Head of caudate nucleus (tissue), 42 donors: ENCODE measurements around the gene FADS3.
A peak's percentile ranks its signal among the peaks of the same experiment; 100 is the strongest.

Source experiments
- DNase-seq, 42 donors: peaks; one replicate each; pipeline versions ENCODE4 v3.0.0 to v3.0.0-alpha.2; 2020 to 2021; ENCODE audit warnings: mixed read lengths in 7 of 42
- intact Hi-C: fragments of 100-400 bp; cut with DNase I; formaldehyde crosslinking; loops from one replicate; pipeline ENCODE4 v1.15.0; 2022

The FADS3 gene

DNA sequence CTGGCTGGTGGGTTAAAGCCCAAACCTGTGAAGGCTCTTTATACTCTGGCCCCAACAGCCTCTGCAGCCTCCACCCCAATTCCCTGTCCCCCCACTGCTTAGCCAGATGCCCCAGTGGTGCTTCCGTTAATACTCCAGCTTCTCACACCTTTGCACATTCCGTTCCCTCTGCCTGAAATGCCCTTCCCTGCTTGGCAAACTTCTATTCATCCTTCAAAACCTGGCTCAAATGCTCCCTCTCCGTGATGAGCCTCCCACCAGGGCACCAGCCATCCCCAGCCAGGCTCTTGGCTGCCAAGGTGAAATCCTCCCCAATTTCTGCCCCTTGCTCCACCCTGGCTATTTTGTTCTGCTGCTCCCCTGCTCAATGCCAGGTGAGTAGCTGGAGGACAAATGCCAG lies 12.5 kb upstream of the FADS3 start:
- intact Hi-C loops, result no loop called here
- no peak for DNase-seq

DNA sequence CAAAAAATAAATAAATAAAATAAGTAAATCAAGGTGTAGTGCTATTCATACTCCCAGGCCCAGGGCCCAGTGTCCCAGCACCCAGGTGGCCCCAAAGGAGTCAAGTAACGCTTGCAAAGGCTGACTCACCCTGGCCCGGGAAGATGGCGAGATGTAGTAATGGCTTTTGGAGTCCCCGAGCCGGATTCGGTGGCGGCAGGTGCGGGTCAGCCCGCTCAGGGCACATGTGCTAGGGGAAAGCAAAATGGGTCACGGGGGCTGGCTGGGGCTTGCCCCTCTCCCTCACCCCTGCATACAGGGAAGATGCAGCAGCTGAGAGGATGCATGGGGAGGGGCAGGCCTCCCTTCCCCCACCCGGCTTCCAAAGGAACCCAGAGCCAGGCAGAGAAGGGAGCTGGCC lies 11.0 kb upstream of the FADS3 start:
- intact Hi-C loops, result no loop called here
- no peak for DNase-seq

DNA sequence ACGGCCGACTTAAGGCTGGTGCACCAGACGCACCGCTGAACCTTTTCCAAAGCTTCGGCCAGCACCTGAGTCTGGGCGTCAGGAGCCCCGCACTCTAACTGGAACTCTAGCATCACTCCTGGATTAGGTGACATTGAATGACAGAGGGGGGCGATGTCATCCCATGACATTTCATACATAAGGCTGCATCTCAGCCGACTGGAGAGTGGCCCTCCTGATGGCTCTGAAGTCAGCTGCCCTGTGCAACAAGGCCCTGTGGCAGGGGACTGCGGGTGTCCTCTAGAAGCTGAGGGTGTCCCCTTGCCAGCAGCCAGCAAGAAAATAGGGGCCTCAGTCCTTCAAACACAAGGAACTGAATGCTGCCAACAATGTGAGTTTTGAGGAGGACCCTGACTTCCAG lies 10.1 kb upstream of the FADS3 start:
- no peak for DNase-seq
- intact Hi-C loops, result no loop called here

DNA sequence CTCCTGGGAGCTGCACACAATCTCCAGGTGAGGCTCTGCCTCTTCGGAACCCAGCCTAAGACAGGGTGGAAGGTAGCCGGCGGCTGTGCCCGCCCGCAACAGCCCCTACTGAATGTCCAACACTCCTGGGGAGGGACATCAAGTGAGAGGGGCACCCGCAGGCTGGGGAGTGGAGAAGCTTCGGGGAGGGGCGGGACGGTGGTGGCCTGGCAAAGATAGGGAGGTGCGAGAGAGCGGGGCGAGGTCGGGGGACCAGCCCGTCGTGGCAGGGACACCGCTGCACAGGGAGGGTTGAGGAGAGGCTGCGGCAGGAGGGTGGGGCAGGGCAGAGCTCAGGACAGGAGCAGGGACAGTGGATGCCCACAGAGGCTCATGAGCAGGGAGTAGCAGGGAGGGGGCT lies 8.9 kb upstream of the FADS3 start:
- no peak for DNase-seq
- intact Hi-C loops, result no loop called here

DNA sequence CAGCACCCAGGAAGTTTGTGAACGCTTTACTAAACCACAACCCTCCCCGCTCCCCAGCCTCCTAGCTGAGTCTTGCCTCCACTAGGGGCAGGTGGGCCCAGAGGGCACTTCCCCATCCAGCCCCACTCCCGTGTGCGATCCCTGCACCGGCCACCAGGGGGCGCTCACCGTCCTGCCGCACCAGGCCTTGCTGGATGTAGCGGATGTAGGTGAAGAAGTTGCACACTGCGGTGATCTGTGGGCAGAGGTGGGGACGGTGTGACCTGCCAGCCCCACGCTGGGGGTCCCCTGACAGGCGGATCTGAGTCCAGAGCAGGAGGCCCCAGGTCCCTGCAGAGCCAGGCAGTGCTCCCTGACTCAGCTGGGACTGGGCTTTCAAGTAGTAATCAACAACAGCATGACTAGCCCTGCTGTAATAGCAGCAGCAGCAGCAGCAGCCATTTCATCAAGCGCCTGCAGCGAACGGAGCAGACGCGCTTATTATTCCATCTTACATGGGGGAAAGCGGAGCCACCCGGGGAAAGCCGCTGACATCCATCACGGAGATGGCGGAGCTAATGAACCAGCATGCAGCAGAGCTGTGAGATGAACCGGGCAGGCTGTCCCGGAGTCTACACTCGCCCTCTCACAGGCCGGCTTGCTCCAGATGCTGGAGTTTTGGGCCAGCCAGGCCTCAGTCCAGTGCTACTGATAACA lies 7.9 kb upstream of the FADS3 start:
- DNase-seq, result peak; percentile 48 to 94 (median 85)
- intact Hi-C loops, result loop anchor here (2.0 kb wide), 1 partner anchor 48 kb away; no protein-coding TSS in a partner anchor

DNA sequence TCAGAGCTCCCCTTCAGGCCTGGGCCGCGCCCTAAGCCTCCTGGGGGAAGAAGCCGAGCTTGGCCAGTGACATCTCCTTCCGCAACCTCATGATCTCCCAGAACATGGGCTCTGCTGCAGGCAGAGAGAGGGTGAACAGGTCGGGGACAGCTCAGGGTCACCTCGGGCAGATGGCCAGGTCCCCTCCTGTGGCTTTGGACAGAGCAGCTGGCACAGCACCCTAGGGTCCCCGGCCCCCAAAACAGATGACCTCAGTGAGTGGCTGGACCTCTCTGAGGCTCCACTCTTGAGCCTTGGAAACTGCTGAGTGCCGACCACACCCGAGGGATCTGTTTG lies 6.9 kb upstream of the FADS3 start:
- intact Hi-C loops, result loop anchor here (2.0 kb wide), 1 partner anchor 49 kb away; no protein-coding TSS in a partner anchor
- no peak for DNase-seq

DNA sequence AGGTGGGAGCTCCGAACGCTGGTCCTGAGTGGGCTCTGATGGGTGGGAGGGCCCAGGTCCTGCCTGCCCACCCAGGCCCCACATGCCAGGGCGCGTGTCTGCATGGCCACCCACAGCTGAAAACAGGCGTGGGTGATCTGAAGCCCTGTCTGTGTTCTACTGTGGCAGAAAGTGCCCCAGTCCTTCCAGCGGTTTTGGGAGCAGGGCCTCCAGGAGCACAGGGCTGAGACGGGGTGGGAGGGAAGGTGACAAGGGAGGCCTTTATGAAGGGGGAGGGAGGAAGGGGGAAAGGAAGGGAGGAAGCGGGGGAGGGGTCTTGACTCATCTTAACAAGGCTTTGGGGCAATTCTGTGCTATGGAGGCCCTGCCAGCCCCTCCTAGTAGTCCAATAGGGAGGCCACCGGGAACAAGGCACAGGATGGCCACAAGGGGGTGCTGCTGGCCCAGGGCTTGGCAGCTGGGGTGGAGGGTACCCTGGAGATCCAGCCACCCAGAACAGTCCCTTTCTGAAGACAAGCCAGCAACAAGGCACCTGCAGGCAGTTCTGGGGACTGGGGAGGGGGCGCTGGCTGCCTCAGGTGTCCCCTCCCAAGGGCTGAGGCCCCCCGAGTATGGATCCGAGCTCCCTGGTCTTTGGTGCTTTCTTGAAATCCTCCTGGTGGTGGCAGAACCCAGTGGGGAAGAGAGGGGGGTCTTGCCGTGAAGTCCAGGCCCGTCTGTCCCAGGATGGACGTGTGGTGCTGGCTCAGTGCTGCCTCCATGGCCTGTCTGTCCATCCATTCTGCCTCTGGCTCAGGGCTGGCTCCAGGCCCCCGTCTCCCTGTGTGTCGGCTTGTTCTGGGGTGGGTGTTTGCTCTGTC lies 6.3 kb upstream of the FADS3 start:
- intact Hi-C loops, result loop anchor here (2.0 kb wide), 2 partner anchors 49 to 185 kb away; no protein-coding TSS in a partner anchor
- peak; percentile 56 to 95 (median 88) for DNase-seq

DNA sequence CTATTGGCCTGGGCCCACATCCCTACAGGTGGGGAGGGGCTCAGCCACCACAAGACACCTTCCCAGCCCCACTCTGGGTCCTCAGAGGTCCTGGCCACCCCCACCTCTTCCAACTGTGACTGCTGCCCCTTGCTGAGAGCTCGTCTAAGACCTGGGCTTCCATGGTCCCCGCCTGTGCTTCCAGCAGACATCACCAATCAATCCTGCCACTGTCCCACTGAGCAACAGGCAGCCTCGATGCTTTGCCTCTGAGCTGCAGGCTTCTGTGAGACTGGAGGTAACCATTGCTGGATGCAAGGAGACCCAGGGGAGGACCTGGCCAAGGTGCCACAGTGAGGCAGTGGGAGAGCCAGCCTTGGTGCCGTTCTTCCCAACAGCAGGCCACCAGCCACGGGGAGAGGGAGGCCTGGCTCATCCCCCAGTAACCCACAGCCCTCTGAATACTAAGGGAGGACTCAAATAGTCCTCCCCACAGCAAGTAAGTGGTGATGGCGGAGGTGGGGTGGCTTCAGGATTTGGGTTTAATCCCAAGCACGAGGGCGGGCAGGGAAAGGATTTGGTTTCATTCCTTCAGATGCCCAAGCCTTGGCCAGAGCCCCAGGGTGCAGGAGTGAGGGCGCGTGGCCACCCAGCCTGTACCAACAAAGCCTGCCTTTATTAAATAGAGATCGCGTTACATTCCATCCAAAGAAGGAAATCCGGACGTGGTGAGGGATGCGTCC lies 5.5 kb upstream of the FADS3 start:
- DNase-seq, result no peak
- intact Hi-C loops, result loop anchor here (2.0 kb wide), 1 partner anchor 186 kb away; no protein-coding TSS in a partner anchor

DNA sequence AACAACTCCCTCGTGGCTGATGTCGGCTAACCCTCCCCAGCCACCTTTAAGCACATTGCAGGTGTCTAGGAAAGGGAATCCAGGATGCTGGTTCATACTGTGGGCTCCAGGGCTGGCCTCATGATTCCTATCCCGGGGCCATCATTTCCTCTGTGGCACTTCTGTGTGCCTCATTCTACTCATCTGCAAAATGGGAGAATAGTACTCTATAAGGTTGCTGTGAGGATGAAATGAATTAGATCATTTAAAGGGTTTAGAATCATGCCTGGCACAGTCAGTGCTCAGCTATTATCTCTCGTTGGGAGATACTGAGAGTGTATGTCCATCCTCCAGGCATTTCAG lies 4.3 kb upstream of the FADS3 start:
- DNase-seq, result no peak
- intact Hi-C loops, result loop anchor here (2.0 kb wide), 1 partner anchor 187 kb away; no protein-coding TSS in a partner anchor

DNA sequence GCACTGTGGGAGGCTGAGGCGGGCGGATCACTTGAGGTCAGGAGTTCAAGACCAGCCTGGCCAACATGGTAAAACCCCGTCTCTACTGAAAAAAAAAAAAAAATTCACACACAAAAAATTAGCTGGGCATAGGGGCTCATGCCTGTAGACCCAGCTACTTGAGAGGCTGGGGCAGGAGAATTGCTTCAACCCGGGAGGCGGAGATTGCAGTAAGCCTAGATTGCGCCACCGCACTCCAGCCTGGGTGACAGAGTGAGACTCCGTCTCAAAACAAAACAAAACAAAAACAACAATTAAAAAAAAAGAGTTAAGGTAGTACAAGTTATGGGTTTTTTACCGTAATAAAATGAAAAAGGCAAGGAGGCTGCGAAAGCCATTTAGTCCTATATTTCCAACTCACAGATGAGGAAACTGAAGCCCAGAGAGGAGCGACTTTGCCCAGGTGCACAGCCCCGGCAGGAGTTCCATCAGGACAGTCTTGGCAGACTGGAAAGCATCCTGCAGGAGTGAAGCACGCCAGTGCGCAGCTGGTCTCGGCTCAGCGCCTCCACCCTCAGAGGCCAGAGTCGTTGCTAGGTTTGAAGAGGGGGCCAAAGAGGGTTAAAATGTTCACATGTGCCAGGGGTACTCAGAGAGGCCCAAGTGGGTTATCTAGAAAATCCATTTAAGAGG lies 3.8 kb upstream of the FADS3 start:
- intact Hi-C loops, result no loop called here
- no peak for DNase-seq

DNA sequence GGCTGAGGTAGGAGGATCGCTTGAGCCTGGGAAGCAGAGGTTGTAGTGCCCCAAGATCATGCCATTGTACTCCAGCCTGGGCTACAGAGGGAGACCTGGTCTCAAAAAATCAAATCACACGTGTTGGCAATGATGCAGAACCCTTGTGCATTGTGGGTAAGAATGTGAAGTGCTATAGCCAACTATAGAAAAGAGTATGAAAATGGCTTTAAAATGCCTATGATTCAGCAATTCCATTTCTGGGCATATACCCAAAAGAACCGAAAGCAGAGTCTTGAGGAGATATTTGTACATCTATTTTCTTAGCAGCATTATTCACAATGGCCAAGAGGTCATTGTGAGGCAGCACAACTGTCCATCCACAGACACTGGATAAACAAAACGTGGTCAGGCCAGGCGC lies 2.6 kb upstream of the FADS3 start:
- no peak for DNase-seq
- intact Hi-C loops, result loop anchor here (5.0 kb wide), 1 partner anchor 92 kb away; no protein-coding TSS in a partner anchor

DNA sequence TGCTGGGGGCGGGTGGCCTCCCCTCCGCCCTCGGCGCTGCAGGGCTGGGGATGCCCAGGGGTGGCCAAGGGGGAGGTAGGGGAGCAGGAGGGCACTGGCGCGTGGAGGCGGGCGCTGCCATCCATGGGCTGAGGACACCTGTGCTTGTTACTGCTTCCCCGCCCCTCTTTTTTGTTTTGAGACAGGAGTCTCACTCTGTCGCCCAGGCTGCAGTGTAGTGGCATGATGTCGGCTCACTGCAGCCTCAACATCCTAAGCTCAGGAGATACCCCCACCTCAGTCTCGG lies 683 bp upstream of the FADS3 start:
- DNase-seq, result peak in 1 of 42 donors; percentile 33
- intact Hi-C loops, result loop anchor here (5.0 kb wide), 1 partner anchor 90 kb away; no protein-coding TSS in a partner anchor

DNA sequence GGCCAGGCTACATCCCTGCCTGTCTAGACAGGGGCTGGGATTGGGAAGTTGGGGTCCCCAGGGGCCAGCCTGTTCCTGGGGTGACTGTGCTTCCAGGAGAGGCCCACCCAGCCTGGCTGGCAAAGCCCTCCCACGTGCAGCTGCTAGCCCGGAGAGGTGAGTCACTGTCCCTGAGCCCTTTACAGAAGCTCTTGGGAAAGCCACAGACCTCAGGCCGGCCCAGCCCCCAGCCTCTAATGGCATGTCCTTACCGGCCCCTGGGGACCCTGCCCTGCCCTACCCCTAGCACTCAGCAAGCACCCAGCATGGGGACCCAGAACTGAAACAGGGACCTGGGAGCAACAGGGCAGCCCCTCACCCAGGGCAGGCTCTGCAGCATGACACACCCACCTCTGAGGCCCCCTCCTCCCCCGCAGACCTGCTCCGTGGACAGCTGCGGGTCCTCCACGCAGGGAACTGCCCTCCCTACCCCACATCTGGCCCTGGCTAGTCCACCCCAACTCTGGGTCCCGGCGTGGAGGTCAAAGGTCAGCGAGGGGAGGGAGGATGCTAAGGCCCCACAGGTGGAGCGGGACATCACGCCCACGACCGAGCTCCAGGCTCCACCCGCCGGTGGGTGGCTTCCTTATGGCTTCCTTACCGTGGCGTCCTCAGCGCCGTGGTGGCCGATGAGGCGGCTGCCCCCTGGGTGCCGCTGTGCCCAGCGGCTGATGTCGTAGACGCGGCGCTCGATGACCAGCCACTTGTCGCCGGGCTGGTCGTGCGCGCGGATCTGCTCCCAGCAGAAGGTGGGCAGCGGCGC lies 615 bp downstream of the FADS3 start:
- DNase-seq, result peak in 29 of 42 donors; percentile 27 to 67 (median 44)
- intact Hi-C loops, result loop anchor here (5.0 kb wide), 1 partner anchor 88 kb away; no protein-coding TSS in a partner anchor

DNA sequence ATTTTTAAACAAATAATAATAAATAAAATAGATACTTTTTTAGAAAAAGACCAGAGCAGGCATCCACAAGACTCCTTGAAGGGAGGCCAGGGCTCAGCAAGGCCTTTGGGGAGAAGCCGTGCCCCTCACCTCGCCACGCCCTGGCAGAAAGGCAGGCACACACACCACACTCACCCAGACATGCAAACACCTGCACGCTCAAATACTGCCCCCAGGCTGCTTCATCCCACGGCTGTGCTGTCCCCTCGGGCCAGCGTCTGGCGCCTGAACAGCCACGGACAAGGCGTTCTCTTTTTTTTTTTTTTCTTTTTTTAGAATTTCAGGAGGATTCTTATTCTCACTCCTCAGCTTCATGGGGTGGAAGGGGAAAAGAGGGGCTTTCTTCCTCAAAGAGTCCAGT lies 1.5 kb downstream of the FADS3 start:
- no peak for DNase-seq
- intact Hi-C loops, result loop anchor here (5.0 kb wide), 1 partner anchor 88 kb away; no protein-coding TSS in a partner anchor

DNA sequence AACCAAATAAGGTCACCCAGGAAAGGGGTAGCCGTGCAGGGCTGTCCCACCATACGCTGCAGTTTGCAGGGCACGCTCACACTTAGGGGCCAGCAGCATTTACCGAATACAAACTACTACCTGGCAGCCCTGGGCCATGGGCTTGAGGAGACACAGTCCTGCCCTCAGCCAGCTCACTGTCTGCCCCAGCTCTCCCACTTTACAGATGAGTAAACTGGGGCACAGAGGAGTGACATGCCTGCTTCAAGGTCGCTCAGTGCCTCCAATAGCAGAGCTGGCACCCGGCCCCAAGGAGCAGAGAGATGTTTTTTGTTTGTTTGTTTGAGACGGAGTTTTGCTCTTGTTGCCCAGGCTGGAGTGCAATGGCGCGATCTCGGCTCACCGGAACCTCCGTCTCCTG lies 2.8 kb downstream of the FADS3 start:
- no peak for DNase-seq
- intact Hi-C loops, result no loop called here

DNA sequence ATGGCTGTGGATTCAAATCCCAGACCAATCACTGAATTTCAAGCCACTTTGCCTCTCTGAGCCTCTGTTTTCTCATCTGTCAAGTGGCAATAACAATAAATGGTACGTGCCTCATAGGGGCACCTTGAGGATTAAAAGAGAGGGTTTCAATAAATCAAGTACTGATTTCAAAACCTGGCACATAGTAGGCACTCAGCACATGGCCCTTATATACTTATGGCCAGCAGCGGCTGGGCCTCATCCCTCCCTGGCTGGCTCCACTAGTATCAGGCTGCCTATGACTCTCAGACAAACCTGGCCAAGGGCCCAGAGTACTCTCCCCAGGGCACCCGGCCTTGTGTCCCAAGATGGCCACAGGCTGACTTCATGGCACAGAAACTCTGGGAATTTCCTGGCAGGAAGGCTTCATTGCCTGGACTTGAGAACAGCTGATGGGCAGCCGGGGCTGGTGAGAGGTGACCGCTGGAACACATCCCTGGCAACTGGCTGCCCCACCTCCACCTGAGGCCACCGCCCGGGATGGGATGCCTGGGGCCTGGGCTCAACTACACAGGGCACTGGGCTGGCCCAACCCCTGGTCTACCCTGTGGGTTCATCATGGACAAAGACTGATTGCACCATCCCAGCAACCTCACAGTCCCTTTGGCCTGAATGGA lies 3.4 kb downstream of the FADS3 start:
- peak in 9 of 42 donors; percentile 34 to 73 (median 47) for DNase-seq
- intact Hi-C loops, result no loop called here

DNA sequence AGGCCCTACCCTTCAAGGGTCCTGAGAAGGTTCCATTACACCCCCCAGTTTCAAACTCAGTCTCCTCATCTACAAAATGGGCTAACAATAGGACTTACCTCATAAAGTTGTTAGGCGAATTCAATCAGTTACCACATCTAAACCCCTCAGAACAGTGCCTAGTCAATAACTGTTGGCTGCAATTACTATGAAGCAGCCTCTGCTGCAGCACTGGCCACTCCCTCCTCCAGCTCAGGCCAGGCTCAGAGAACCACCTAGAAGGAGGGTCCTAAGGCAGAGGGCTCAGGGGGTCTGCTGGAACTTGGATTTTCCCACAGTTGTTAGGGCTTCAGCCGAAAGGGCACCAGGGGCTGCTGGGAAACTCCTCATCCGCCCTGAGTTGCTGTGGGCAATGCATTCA lies 4.7 kb downstream of the FADS3 start:
- no peak for DNase-seq
- intact Hi-C loops, result no loop called here
